ENCODE data around the gene HPS1.

HPS1 gene

GRCh38 chr10:98446661-98447221 is at the start of gene HPS1:
TSS of gene HPS1 (minus strand) at chr10:98446935. CDS start at chr10:98443240, 3,695 bp downstream.
- in situ Hi-C loops (cut with MboI; ENCODE audit: low sequenced_read_pairs), result no loop called here

- in situ Hi-C loops (cut with MboI; ENCODE audit: low sequenced_read_pairs), result no loop called here
These were observed 46.0 kb upstream of the HPS1 start for GRCh38 chr10:98492763-98493162.

GRCh38 chr10:98489561-98490481 is 43.1 kb upstream of the HPS1 start:
- in situ Hi-C loops (cut with MboI; ENCODE audit: low sequenced_read_pairs), result no loop called here

- in situ Hi-C loops (cut with MboI; ENCODE audit: low sequenced_read_pairs), result no loop called here
These were observed 42.1 kb upstream of the HPS1 start for GRCh38 chr10:98488669-98489430.

GRCh38 chr10:98487649-98488048 is 40.9 kb upstream of the HPS1 start:
- in situ Hi-C loops (cut with MboI; ENCODE audit: low sequenced_read_pairs), result no loop called here

GRCh38 chr10:98486421-98486820 is 39.7 kb upstream of the HPS1 start:
- in situ Hi-C loops (cut with MboI; ENCODE audit: low sequenced_read_pairs), result no loop called here

GRCh38 chr10:98485959-98486358 is 39.2 kb upstream of the HPS1 start:
- in situ Hi-C loops (cut with MboI; ENCODE audit: low sequenced_read_pairs), result no loop called here

- in situ Hi-C loops (cut with MboI; ENCODE audit: low sequenced_read_pairs), result no loop called here
These were observed 36.9 kb upstream of the HPS1 start for GRCh38 chr10:98483658-98484057.

- in situ Hi-C loops (cut with MboI; ENCODE audit: low sequenced_read_pairs), result no loop called here
These were observed 35.4 kb upstream of the HPS1 start for GRCh38 chr10:98482096-98482495.

GRCh38 chr10:98481404-98481945 is 34.7 kb upstream of the HPS1 start:
- in situ Hi-C loops (cut with MboI; ENCODE audit: low sequenced_read_pairs), result no loop called here

- in situ Hi-C loops (cut with MboI; ENCODE audit: low sequenced_read_pairs), result loop anchor here (10.0 kb wide), 1 partner anchor 186 kb away; no protein-coding TSS in a partner anchor
These were observed 31.9 kb upstream of the HPS1 start for GRCh38 chr10:98478430-98479222.

GRCh38 chr10:98477861-98478260 is 31.1 kb upstream of the HPS1 start:
- in situ Hi-C loops (cut with MboI; ENCODE audit: low sequenced_read_pairs), result loop anchor here (10.0 kb wide), 1 partner anchor 187 kb away; no protein-coding TSS in a partner anchor

GRCh38 chr10:98474628-98475027 is 27.9 kb upstream of the HPS1 start:
- in situ Hi-C loops (cut with MboI; ENCODE audit: low sequenced_read_pairs), result loop anchor here (10.0 to 25.0 kb wide), 2 partner anchors 190 to 788 kb away; no protein-coding TSS in a partner anchor

- in situ Hi-C loops (cut with MboI; ENCODE audit: low sequenced_read_pairs), result loop anchor here (10.0 to 25.0 kb wide), 2 partner anchors 193 to 790 kb away; no protein-coding TSS in a partner anchor
These were observed 25.5 kb upstream of the HPS1 start for GRCh38 chr10:98472196-98472595.

- in situ Hi-C loops (cut with MboI; ENCODE audit: low sequenced_read_pairs), result loop anchor here (10.0 to 25.0 kb wide), 2 partner anchors 194 to 791 kb away; no protein-coding TSS in a partner anchor
These were observed 24.1 kb upstream of the HPS1 start for GRCh38 chr10:98470850-98471249.

GRCh38 chr10:98469001-98469931 is 22.5 kb upstream of the HPS1 start:
- in situ Hi-C loops (cut with MboI; ENCODE audit: low sequenced_read_pairs), result loop anchor here (10.0 to 25.0 kb wide), 2 partner anchors 576 to 793 kb away; no protein-coding TSS in a partner anchor

- in situ Hi-C loops (cut with MboI; ENCODE audit: low sequenced_read_pairs), result loop anchor here (10.0 to 25.0 kb wide), 2 partner anchors 577 to 795 kb away; no protein-coding TSS in a partner anchor
These were observed 21.0 kb upstream of the HPS1 start for GRCh38 chr10:98467506-98468318.
